ENCODE measurements around the gene CANT1.

Gene CANT1

GRCh38 chr17:78993981-78994671 lies 15.4 kb downstream of the CANT1 start:
- DNase-seq = no peak

GRCh38 chr17:78993241-78993956 lies 16.2 kb downstream of the CANT1 start:
- peak; percentile 82 for DNase-seq

GRCh38 chr17:78992542-78993212 lies 16.9 kb downstream of the CANT1 start:
- DNase-seq = peak; percentile 81

GRCh38 chr17:78991906-78992532 lies 17.5 kb downstream of the CANT1 start:
- DNase-seq = no peak

GRCh38 chr17:78991017-78991738 lies 18.4 kb downstream of the CANT1 start:
- DNase-seq = no peak

- DNase-seq = no peak
Observed at GRCh38 chr17:78990349-78991016, 19.1 kb downstream of the CANT1 start.

- DNase-seq = peak; percentile 55
Observed at GRCh38 chr17:78988152-78988551, 21.4 kb downstream of the CANT1 start.

GRCh38 chr17:78986649-78987328 lies 22.8 kb downstream of the CANT1 start:
- peak; percentile 45 for DNase-seq

- peak; percentile 87 for DNase-seq
Observed at GRCh38 chr17:78986048-78986648, 23.4 kb downstream of the CANT1 start.

GRCh38 chr17:78985395-78985794 lies 24.2 kb downstream of the CANT1 start:
- DNase-seq = no peak

- DNase-seq = no peak
Observed at GRCh38 chr17:78981010-78981888, 28.3 kb downstream of the CANT1 start.

GRCh38 chr17:78980624-78980972 lies 29.0 kb downstream of the CANT1 start:
- DNase-seq = no peak

GRCh38 chr17:78979780-78980623 lies 29.6 kb downstream of the CANT1 start, which contains the start of gene LGALS3BP:
LGALS3BP (minus strand) TSS chr17:78979923; CDS start chr17:78977191, 2,732 bp downstream.
- peak; percentile 68 for DNase-seq

- DNase-seq = no peak
Observed at GRCh38 chr17:78977997-78978973, 31.3 kb downstream of the CANT1 start.

GRCh38 chr17:78977681-78977943 lies 32.0 kb downstream of the CANT1 start:
- DNase-seq = no peak

- no peak for DNase-seq
Observed at GRCh38 chr17:78976907-78977680, 32.5 kb downstream of the CANT1 start.
